ENCODE measurements around the gene SETD6. TPM values are rescaled to one million over a fixed set of nuclear protein-coding genes. Genes with fewer than 3 reads are reported as not detected.

The SETD6 gene, protein sequence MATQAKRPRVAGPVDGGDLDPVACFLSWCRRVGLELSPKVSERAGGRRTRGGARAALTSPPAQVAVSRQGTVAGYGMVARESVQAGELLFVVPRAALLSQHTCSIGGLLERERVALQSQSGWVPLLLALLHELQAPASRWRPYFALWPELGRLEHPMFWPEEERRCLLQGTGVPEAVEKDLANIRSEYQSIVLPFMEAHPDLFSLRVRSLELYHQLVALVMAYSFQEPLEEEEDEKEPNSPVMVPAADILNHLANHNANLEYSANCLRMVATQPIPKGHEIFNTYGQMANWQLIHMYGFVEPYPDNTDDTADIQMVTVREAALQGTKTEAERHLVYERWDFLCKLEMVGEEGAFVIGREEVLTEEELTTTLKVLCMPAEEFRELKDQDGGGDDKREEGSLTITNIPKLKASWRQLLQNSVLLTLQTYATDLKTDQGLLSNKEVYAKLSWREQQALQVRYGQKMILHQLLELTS
- total RNA-seq (2022) (18.4 and 19.5 TPM in 2 replicates), Bru-seq, nascent RNA (percentile 70 among the genes with signal in this experiment), BruChase-seq, experiment 1, labeled RNA remaining after a 6-hour chase (percentile 76 among the genes with signal in this experiment), BruChase-seq, experiment 2, labeled RNA remaining after a 2-hour chase (percentile 83 among the genes with signal in this experiment)
- long read RNA-seq, transcript SETD6-202 (9 exons, 2,042 nt), result major isoform, 8 of 46 reads
- long read RNA-seq, transcript SETD6-201 (8 exons, 1,553 nt), result major isoform, 8 of 46 reads
- long read RNA-seq, partial matches to known transcripts, result 3 of 46 reads
- long read RNA-seq, other reads (novel, unspliced or antisense), result 27 of 46 reads

DNA sequence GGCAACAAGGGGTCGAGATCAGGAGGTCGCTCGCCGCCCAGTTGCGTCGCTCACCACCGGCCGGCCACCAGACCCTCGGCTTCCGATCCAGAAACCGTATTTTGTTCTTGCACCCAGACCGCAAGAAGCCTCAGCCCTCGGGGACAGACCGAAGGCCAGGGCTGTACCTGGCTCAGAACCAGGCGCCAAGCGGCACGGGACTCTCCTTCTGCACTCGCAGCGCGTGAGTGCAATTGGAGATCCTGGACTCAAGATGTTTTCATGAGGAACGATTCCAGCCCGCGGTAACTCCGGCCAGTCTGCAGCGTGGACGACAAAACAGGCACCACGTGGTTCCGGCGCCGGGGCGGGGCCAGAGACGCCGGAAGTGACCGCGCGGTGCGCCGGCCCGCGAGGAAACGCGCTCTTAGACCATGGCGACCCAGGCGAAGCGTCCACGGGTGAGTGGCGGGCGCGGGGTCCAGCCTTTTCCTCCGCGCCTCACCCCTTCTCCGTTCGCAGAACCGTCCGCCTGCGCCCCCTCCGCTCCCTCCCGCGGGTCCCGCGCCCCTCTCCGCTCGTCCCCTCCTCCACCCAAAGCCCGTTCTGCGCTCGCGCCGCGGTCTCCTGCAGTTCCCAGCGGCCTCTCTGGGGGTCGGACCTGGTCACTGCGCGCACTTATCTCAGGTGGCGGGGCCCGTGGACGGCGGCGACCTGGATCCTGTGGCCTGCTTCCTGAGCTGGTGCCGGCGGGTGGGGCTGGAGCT is at the start of gene SETD6:
Gene SETD6 (plus strand): TSS at position 393 of the 746 bp plus-strand sequence. CDS start 21 bp downstream, at position 414.
- Mint-ChIP-seq H3K9me3 (ENCODE audit: unreplicated experiment) (no peaks in the 10 kb centered on the region), H3K27me3 (ENCODE audit: insufficient read depth, unreplicated experiment) (no peaks in the 10 kb centered on the region), H3K36me3 (ENCODE audit: insufficient read depth, unreplicated experiment) (peaks cover 52% of the 10 kb centered on the region), H3K4me1 (ENCODE audit: insufficient read depth, unreplicated experiment) (peaks cover 6% of the 10 kb centered on the region), H3K27ac (ENCODE audit: low read depth, unreplicated experiment) (peak within 1 kb of the TSS; percentile 92), H3K4me3 (ENCODE audit: unreplicated experiment) (peak within 1 kb of the TSS; percentile 93)
- CTCF ChIA-PET, result interaction anchor here (0.6 to 4.5 kb wide), 6 partner anchors 10 to 767 kb away, joined by 3 to 21 read pairs (median 3); no protein-coding TSS in a partner anchor
- BruUV-seq (replicated peaks), result no TSS peak
- intact Hi-C loops (cut with micrococcal nuclease), result no loop called here
- DNase-seq (ENCODE audit: unreplicated experiment), result peak; percentile 88
- TF ChIP-seq, protein P1, sequence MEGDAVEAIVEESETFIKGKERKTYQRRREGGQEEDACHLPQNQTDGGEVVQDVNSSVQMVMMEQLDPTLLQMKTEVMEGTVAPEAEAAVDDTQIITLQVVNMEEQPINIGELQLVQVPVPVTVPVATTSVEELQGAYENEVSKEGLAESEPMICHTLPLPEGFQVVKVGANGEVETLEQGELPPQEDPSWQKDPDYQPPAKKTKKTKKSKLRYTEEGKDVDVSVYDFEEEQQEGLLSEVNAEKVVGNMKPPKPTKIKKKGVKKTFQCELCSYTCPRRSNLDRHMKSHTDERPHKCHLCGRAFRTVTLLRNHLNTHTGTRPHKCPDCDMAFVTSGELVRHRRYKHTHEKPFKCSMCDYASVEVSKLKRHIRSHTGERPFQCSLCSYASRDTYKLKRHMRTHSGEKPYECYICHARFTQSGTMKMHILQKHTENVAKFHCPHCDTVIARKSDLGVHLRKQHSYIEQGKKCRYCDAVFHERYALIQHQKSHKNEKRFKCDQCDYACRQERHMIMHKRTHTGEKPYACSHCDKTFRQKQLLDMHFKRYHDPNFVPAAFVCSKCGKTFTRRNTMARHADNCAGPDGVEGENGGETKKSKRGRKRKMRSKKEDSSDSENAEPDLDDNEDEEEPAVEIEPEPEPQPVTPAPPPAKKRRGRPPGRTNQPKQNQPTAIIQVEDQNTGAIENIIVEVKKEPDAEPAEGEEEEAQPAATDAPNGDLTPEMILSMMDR (IDR thresholded peaks at IDR 0.05; ENCODE audit: unreplicated experiment), result peak; percentile 18
- POLR2A ChIA-PET, result interaction anchor here (0.7 to 1.5 kb wide), 8 partner anchors 32 to 386 kb away, joined by 3 to 7 read pairs (median 4); partner anchors contain the start of gene CFAP20

DNA sequence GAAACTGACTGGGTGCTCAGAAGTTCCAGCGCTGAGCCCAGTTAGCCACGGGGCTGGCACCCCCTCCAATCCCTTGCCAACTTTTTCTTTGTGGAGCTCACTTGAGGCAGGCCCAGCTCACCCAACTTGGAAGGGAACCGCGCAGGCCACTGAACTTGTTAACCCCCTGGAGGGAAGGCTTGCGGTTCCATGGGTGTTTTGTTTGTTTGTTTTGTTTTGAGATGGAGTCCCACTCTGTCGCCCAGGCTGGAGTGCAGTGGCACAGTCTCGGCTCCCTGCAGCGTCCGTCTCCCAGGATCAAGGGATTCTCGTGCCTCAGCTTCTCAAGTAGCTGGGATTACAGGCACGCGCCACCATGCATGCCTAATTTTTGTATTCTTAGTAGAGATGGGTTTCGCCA is 49.5 kb upstream of the SETD6 start:
- no peaks in the 10 kb centered on the region for H3K9me3 Mint-ChIP-seq (ENCODE audit: unreplicated experiment)
- no TSS peak for BruUV-seq (replicated peaks)
- CTCF ChIA-PET, result interaction anchor here (0.7 to 0.8 kb wide), 2 partner anchors 21 to 130 kb away, joined by 3 read pairs; no protein-coding TSS in a partner anchor
- no peak for DNase-seq (ENCODE audit: unreplicated experiment)
- POLR2A ChIA-PET, result no interaction called here
- no peaks in the 10 kb centered on the region for H3K36me3 Mint-ChIP-seq (ENCODE audit: insufficient read depth, unreplicated experiment)
- no peaks in the 10 kb centered on the region for H3K4me1 Mint-ChIP-seq (ENCODE audit: insufficient read depth, unreplicated experiment)
- H3K27me3 Mint-ChIP-seq (ENCODE audit: insufficient read depth, unreplicated experiment), result peaks cover 28% of the 10 kb centered on the region
- H3K4me3 Mint-ChIP-seq (ENCODE audit: unreplicated experiment), result no peak overlapping the region
- TF ChIP-seq, protein P1 (IDR thresholded peaks at IDR 0.05; ENCODE audit: unreplicated experiment), result no peak
- no peak overlapping the region for H3K27ac Mint-ChIP-seq (ENCODE audit: low read depth, unreplicated experiment)
- intact Hi-C loops (cut with micrococcal nuclease), result no loop called here

DNA sequence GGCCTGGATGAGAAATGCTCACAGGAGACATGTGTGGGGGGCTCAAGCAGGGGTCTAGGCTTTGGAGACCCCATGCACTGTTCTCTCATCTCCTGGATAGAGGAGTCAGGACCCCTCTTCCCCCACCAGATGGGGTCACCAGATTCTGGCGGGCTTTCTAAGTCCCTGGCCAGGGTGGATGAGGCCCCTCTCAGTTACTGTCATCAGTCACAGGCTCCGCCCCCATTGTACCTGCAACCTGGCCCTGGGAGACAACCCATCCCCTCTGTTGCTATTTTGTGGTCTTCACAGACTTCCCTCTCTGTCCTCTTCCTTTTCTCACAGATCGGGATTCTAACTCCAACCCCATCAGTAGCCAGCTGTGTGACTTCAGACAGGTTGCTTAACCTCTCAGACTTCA is 48.9 kb upstream of the SETD6 start:
- DNase-seq (ENCODE audit: unreplicated experiment), result no peak
- no peak overlapping the region for H3K4me3 Mint-ChIP-seq (ENCODE audit: unreplicated experiment)
- H3K27me3 Mint-ChIP-seq (ENCODE audit: insufficient read depth, unreplicated experiment), result peaks cover 28% of the 10 kb centered on the region
- H3K27ac Mint-ChIP-seq (ENCODE audit: low read depth, unreplicated experiment), result no peak overlapping the region
- ChIA-PET POLR2A (no interaction called here), CTCF (no interaction called here)
- no TSS peak for BruUV-seq (replicated peaks)
- TF ChIP-seq, protein P1 (IDR thresholded peaks at IDR 0.05; ENCODE audit: unreplicated experiment), result no peak
- H3K4me1 Mint-ChIP-seq (ENCODE audit: insufficient read depth, unreplicated experiment), result no peaks in the 10 kb centered on the region
- intact Hi-C loops (cut with micrococcal nuclease), result no loop called here
- H3K9me3 Mint-ChIP-seq (ENCODE audit: unreplicated experiment), result no peaks in the 10 kb centered on the region
- no peaks in the 10 kb centered on the region for H3K36me3 Mint-ChIP-seq (ENCODE audit: insufficient read depth, unreplicated experiment)

All from MCF 10A (cell line).